Fibroblast of skin of right quadriceps (primary cell): ENCODE results near the gene SHMT2.
"Not testable (repeated sequence)": the region's sequence is repeated elsewhere in the genome, so short reads cannot be mapped to it uniquely, and the experiment has no call there.

ENCODE experiments used
- DNase-seq: peaks from one replicate; pipeline ENCODE4 v3.0.0-alpha.2; 2013

SHMT2 gene

DNA sequence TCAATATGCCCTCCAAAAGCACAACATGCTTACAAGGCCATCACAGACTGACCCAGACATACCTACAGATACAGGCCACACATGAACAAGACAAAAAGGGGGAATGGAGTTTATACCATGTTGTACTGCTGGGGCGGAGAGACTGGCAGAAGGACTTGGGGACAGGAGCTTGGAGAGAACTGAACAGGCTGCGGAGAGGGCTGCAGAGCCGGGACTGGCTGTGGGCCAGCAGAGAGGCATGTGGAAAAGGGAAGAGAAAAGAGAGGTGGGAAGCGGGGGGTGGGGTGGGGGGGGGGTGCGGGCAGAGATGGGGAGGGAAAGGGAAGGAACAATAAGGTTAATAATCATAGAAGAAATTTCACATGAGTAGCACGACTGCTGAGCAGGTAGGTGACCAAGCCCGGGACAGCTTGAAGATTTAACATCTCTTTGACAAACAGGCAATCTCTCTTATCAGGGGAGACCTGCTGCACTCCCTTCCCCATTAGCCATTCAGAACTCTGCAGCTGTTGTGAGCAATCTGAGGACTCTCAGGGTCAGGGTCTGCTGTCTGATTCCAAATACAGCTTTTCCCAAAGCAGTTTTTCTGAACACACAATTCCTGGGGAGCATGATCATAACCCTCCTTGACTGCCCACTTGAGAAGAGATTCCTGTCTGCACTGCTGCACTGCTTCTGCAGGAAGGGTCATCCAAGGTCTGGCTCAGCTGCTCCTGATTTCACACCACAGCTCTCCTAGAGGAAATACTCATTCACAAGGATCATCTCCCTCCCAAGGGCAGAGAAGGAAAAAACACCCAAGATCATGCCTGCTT, 43.0 kb downstream of the SHMT2 start:
- DNase-seq: no peak

- DNase-seq: no peak
These were observed 44.0 kb downstream of the SHMT2 start for GRCh38 chr12:57273516-57273915.

- DNase-seq: not testable (repeated sequence)
These were observed 46.7 kb downstream of the SHMT2 start for GRCh38 chr12:57276233-57276632.

- peak; percentile 28 for DNase-seq
These were observed 47.5 kb downstream of the SHMT2 start for GRCh38 chr12:57276935-57277563.

DNA sequence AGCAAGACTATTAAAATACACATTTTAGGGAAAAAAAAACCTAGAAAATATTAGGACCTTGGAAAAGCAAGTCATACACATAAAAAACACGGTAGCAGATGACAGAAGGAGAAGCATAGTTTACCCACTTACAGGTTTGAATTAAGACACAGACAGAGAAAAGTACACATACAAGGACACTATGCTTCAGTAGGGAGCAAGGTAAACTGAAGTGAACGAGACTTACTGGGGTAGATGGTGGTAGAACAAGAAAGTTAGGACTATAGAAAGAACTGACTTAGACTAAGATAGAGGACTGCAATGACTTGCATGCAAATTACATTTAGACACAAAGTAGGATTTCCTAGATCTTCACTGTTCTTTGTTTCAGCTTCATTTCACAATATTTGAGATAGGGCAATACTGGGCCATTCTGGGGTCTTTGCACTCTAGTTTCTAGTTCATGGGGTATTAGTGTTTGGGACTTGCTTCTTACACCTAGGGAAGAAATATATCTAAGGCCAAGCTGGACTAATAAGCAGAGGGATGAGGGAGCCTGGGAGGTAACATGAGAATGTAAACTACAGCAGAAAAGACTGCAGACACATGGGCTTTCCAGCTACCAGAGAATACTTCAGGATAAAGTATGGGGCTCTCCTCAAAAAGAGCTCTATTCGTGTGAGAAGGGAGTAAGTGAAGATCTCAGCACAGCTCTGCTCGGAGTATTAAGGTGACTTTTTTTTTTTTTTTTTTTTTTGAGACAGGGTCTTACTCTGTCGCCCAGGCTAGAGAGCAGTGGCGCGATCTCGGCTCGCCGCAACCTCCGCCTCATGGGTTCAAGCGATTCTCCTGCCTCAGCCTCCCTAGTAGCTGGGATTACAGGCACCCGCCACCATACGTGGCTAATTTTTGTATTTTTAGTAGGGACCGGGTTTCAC, 49.2 kb downstream of the SHMT2 start:
- DNase-seq: no peak

GRCh38 chr12:57280211-57281062, 50.9 kb downstream of the SHMT2 start:
- peak; percentile 96 for DNase-seq

DNA sequence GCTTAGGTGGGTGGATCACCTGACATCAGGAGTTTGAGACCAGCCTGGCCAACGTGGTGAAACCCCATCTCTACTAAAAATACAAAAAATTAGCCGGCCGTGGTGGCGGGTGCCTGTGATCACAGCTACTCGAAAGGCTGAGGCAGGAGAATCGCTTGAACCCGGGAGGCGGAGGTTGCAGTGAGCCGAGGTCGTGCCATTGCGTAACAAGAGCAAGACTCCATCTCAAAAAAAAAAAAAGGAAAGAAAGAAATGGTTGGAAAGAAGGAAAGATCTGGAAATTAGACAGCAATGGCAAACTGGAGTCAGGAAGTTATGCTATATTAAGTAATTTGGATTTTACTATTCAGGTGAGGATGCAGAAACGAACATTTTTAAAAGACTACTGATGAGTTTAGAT, 52.6 kb downstream of the SHMT2 start:
- DNase-seq: not testable (repeated sequence)
